Neuronal stem cell (in vitro differentiated cells): ENCODE measurements around the gene PCDHA1.
"Not testable (repeated sequence)": the region's sequence is repeated elsewhere in the genome, so short reads cannot be mapped to it uniquely, and the experiment has no call there.

Experiments used
- DNase-seq: peaks from one replicate; pipeline ENCODE4 v3.0.0-alpha.2; 2013; ENCODE audit warnings: low spot score
- H2AFZ ChIP-seq: one replicate; pipeline ENCODE4 v1.6.1; 2013; ENCODE audit warnings: mild to moderate bottlenecking, low read length, inconsistent platforms
- H2AK5ac ChIP-seq: 2 replicates; pipeline ENCODE4 v1.6.1; 2013; ENCODE audit warnings: low read depth, mild to moderate bottlenecking, inconsistent platforms, low read length, moderate library complexity, mixed read lengths
- H2BK120ac ChIP-seq: 2 replicates; pipeline ENCODE4 v1.6.1; 2013; ENCODE audit warnings: low read depth, mild to moderate bottlenecking, inconsistent platforms, low read length, moderate library complexity, mixed read lengths
- H2BK12ac ChIP-seq: one replicate; pipeline ENCODE4 v1.6.1; 2013; ENCODE audit warnings: low read length, inconsistent platforms
- H2BK15ac ChIP-seq: 2 replicates; pipeline ENCODE4 v1.6.1; 2013; ENCODE audit warnings: mild to moderate bottlenecking, low read length, inconsistent platforms, mixed read lengths
- H2BK5ac ChIP-seq: one replicate; pipeline ENCODE4 v1.6.1; 2013; ENCODE audit warnings: inconsistent platforms, mild to moderate bottlenecking, low read length, moderate library complexity
- H3K14ac ChIP-seq: one replicate; pipeline ENCODE4 v1.6.1; 2013; ENCODE audit warnings: low read length, inconsistent platforms
- H3K18ac ChIP-seq: 2 replicates; pipeline ENCODE4 v1.6.1; 2013; ENCODE audit warnings: low read length, inconsistent platforms
- H3K23ac ChIP-seq: 2 replicates; pipeline ENCODE4 v1.6.1; 2013; ENCODE audit warnings: low read depth, mild to moderate bottlenecking, mixed read lengths, low read length, inconsistent platforms; ENCODE audit not compliant: poor library complexity
- H3K27ac ChIP-seq: replicated peaks from 3 replicates; pipeline ENCODE4 v1.5.1; 2013; ENCODE audit warnings: low read length, inconsistent platforms
- H3K27me3 ChIP-seq, 3 experiments: 2 replicates each; pipeline ENCODE4 v1.6.1; 2013; ENCODE audit warnings: low read length in 3 of 3, mild to moderate bottlenecking in 2 of 3, inconsistent platforms in 1 of 3, low read depth in 1 of 3, mixed read lengths in 1 of 3, moderate library complexity in 1 of 3; ENCODE audit not compliant: control insufficient read depth in 3 of 3, insufficient read depth in 3 of 3
- H3K36me3 ChIP-seq, 2 donors: replicated peaks in 1 of 2; 2 replicates each; pipeline ENCODE4 v1.6.1; 2013; ENCODE audit warnings: low read length in 2 of 2; ENCODE audit not compliant: control insufficient read depth in 2 of 2, insufficient read depth in 2 of 2
- H3K4ac ChIP-seq: 2 replicates; pipeline ENCODE4 v1.6.1; 2013; ENCODE audit warnings: inconsistent platforms, mild to moderate bottlenecking, low read length, moderate library complexity
- H3K4me1 ChIP-seq, 2 donors: 1 replicate in 1 of 2; 2 replicates in 1 of 2; pipeline ENCODE4 v1.6.1; 2013; ENCODE audit warnings: low read length in 2 of 2, low read depth in 1 of 2; ENCODE audit not compliant: control insufficient read depth in 2 of 2, insufficient read depth in 1 of 2
- H3K4me2 ChIP-seq: one replicate; pipeline ENCODE4 v1.6.1; 2013; ENCODE audit warnings: mild to moderate bottlenecking, low read length, inconsistent platforms; ENCODE audit not compliant: insufficient read depth, poor library complexity, severe bottlenecking
- H3K4me3 ChIP-seq, 2 donors: 2 replicates each; pipeline ENCODE4 v1.5.1; 2013; ENCODE audit warnings: low read length in 2 of 2, mild to moderate bottlenecking in 2 of 2, inconsistent platforms in 1 of 2, moderate library complexity in 1 of 2
- H3K79me1 ChIP-seq: one replicate; pipeline ENCODE4 v1.6.1; 2013; ENCODE audit warnings: low read depth, mild to moderate bottlenecking, inconsistent platforms, low read length, moderate library complexity
- H3K9ac ChIP-seq: one replicate; pipeline ENCODE4 v1.6.1; 2013; ENCODE audit warnings: mild to moderate bottlenecking, low read depth, low read length, inconsistent platforms; ENCODE audit not compliant: poor library complexity
- H3K9me3 ChIP-seq, 2 donors: replicated peaks in 1 of 2; 2 replicates each; pipeline versions ENCODE3 to v1.6.1; 2013; ENCODE audit warnings: low read length in 2 of 2, mild to moderate bottlenecking in 2 of 2, inconsistent platforms in 1 of 2, low read depth in 1 of 2, mixed read lengths in 1 of 2, moderate library complexity in 1 of 2; ENCODE audit not compliant: control insufficient read depth in 2 of 2, insufficient read depth in 1 of 2
- H4K8ac ChIP-seq: one replicate; pipeline ENCODE4 v1.6.1; 2013; ENCODE audit warnings: low read depth, mild to moderate bottlenecking, inconsistent platforms, low read length, moderate library complexity
- H4K91ac ChIP-seq: one replicate; pipeline ENCODE4 v1.6.1; 2013; ENCODE audit warnings: low read length, low read depth, mild to moderate bottlenecking, inconsistent platforms; ENCODE audit not compliant: poor library complexity
- WGBS, 2 donors: extraction: QIAGEN DNeasy Blood & Tissue Kit; methylation state at CpG; one replicate each; pipeline ENCODE4 v1.1.7; 2013; ENCODE audit warnings: missing lambda C conversion rate in 2 of 2, mixed read lengths in 1 of 2; ENCODE audit not compliant: insufficient read length in 2 of 2, insufficient replicate concordance in 1 of 2; ENCODE audit errors: extremely low coverage in 2 of 2; 5-methylcytosine and 5-hydroxymethylcytosine counted together

PCDHA1 gene

DNA sequence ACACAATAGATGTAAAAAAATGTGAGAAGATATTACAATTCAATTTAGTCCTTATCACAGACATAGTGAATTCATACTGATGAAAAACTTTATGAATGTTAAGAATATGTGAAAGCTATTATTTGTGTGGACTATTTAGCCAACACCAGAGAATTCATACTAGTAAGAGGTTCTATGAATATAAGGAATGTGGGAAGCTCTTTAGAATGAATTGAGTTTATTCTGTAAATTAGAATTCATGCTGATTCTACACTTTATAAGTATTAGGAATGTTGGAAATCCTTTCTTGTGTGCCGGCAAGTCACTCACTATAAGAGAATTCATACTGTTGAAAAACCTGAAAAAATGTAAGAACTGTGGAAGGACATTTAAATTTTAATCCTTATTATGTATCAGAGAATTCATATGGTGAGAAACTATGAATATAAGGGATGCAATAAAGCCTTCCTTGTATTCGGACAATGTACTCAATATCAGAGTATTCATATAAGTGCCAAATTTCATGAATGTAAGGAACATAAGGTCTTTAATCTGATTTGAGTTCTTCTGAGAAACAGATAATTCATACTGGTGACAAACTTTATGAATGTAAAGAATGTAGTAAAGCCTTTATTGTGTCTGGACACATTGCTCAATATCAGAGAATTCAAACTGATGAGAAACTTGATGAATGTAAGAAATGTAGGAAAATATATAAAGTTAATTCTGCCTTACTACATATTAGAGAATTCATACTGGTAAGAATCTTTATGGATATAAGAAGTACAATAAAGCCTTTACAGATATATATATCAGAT, 21.6 kb upstream of the PCDHA1 start:
- Histone ChIP-seq H3K79me1 (no peaks in the 10 kb centered on the region), H3K27ac (no peak overlapping the region), H3K23ac (no peak overlapping the region), H2BK5ac (no peak overlapping the region), H3K36me3 (no peaks in the 10 kb centered on the region), H3K27me3 (no peaks in the 10 kb centered on the region), H2BK12ac (no peak overlapping the region), H3K4me3 (no peak overlapping the region), H4K91ac (no peak overlapping the region), H3K14ac (no peak overlapping the region), H3K9me3 (peaks cover 8 to 60% of the 10 kb centered on the region in 2 donors), H2AK5ac (no peak overlapping the region), H3K9ac (no peak overlapping the region), H4K8ac (no peak overlapping the region), H2BK120ac (no peak overlapping the region), H3K18ac (no peak overlapping the region), H2AFZ (no peak overlapping the region), H2BK15ac (no peak overlapping the region), H3K4me2 (no peak overlapping the region), H3K4me1 (no peaks in the 10 kb centered on the region), H3K4ac (no peak overlapping the region)
- no CpG with 5 or more reads among the region's 2 CpGs for WGBS, 2 donors
- no peak for DNase-seq

DNA sequence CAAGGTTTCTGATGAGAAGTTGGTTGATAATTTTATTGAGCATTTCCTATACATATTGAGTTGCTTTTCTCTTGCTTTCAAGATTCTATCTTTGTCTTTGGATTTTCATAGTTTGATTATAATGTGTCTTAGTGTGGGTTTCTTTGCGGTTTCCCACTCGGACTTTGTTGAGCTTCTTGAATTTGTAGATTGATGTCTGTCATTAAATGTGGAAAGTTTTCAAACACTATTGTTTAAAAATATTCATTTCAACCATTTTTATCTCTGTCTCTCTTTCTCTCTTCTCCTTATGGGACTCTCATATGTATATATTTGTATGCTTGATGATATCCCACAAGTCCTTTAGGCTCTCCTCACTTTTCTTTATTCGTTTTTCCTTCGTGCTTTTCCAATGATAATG, 18.5 kb upstream of the PCDHA1 start:
- Histone ChIP-seq H3K4ac (no peak overlapping the region), H2AFZ (no peak overlapping the region), H4K8ac (no peak overlapping the region), H3K27me3 (no peaks in the 10 kb centered on the region), H4K91ac (no peak overlapping the region), H3K36me3 (no peaks in the 10 kb centered on the region), H3K18ac (no peak overlapping the region), H3K9ac (no peak overlapping the region), H3K27ac (no peak overlapping the region), H2BK15ac (no peak overlapping the region), H3K4me1 (no peaks in the 10 kb centered on the region), H2BK12ac (no peak overlapping the region), H3K79me1 (no peaks in the 10 kb centered on the region), H3K4me3 (no peak overlapping the region), H3K9me3 (peaks cover 9 to 51% of the 10 kb centered on the region in 2 donors), H3K23ac (no peak overlapping the region), H2AK5ac (no peak overlapping the region), H3K14ac (no peak overlapping the region), H2BK5ac (no peak overlapping the region), H3K4me2 (no peak overlapping the region), H2BK120ac (no peak overlapping the region)
- WGBS, 2 donors = no CpG with 5 or more reads among the region's 4 CpGs
- DNase-seq = no peak

DNA sequence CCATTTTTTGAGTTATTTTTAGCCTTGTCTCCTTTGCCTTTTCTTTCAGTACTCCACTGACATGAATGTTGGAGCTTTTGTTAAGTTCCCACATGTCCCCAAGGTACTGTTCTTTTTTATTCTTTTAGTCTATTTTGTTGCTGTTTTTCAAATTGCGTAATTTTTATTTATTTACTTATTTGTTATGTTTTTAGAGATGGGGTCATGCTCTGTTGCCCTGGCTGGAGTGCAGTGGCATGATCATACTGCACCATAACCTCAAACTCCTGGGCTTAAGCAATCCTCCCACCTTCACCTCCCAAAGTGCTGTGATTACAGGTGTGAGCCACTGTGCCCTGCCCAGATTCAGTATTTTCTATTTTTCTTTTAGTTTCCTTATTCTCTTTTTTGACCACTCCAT, 5.4 kb upstream of the PCDHA1 start:
- H2BK120ac ChIP-seq = no peak overlapping the region
- H2BK12ac ChIP-seq = no peak overlapping the region
- H2AK5ac ChIP-seq = no peak overlapping the region
- no peak overlapping the region for H3K4me2 ChIP-seq
- H2BK5ac ChIP-seq = no peak overlapping the region
- H3K36me3 ChIP-seq = no peaks in the 10 kb centered on the region
- H3K18ac ChIP-seq = no peak overlapping the region
- no peak overlapping the region for H3K23ac ChIP-seq
- DNase-seq = no peak
- no peak overlapping the region for H3K27ac ChIP-seq
- H4K8ac ChIP-seq = no peak overlapping the region
- H3K4me3 ChIP-seq = no peak overlapping the region
- no peak overlapping the region for H3K9ac ChIP-seq
- no peaks in the 10 kb centered on the region for H3K4me1 ChIP-seq
- H2AFZ ChIP-seq = no peak overlapping the region
- WGBS, 2 donors = no CpG with 5 or more reads among the region's 1 CpG
- no peak overlapping the region for H4K91ac ChIP-seq
- H2BK15ac ChIP-seq = no peak overlapping the region
- no peaks in the 10 kb centered on the region for H3K27me3 ChIP-seq
- no peak overlapping the region for H3K4ac ChIP-seq
- peaks cover 14 to 17% of the 10 kb centered on the region in 2 donors for H3K9me3 ChIP-seq
- H3K14ac ChIP-seq = no peak overlapping the region
- H3K79me1 ChIP-seq = no peaks in the 10 kb centered on the region

DNA sequence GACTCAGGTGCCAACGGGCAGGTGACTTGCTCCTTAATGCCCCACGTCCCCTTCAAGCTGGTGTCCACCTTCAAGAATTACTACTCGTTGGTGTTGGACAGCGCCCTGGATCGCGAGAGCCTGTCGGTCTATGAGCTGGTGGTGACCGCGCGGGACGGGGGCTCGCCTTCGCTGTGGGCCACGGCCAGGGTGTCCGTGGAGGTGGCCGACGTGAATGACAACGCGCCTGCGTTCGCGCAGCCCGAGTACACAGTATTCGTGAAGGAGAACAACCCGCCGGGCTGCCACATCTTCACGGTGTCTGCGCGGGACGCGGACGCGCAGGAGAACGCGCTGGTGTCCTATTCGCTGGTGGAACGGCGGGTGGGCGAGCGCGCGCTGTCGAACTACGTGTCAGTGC, 1.5 kb downstream of the PCDHA1 start:
- WGBS, 2 donors = no CpG with 5 or more reads among the region's 44 CpGs

More for the DNA sequence above, 1.5 kb downstream of the PCDHA1 start:
- H2AK5ac ChIP-seq, H3K14ac ChIP-seq, H3K4ac ChIP-seq, H3K23ac ChIP-seq, H3K18ac ChIP-seq, DNase-seq, H2BK12ac ChIP-seq, H3K27me3 ChIP-seq, H4K91ac ChIP-seq, H3K27ac ChIP-seq, H3K79me1 ChIP-seq, H3K4me3 ChIP-seq, H3K4me1 ChIP-seq, H3K9ac ChIP-seq, H2BK120ac ChIP-seq, H3K4me2 ChIP-seq, H2BK15ac ChIP-seq, H3K36me3 ChIP-seq, H2AFZ ChIP-seq, H2BK5ac ChIP-seq, H4K8ac ChIP-seq: not testable (repeated sequence)
- H3K9me3 ChIP-seq = peaks cover 24 to 34% of the 10 kb centered on the region in 2 donors
